B cell (primary cell): ENCODE data around the gene TSC22D2. TPM values are rescaled to one million over a fixed set of nuclear protein-coding genes. Genes with fewer than 3 reads are reported as not detected.

Experiments used
- ATAC-seq: fragments of 200-7000 bp; cut with Tn5 transposase; one replicate; pipeline ENCODE4 v1.10.0; 2021; ENCODE audit warnings: low read depth, mild to moderate bottlenecking, moderate number of reproducible peaks, moderate library complexity
- CTCF ChIA-PET: fragments of 350-600 bp; sonication (Branson Sonifier 250); formaldehyde crosslinking; loops from one replicate; lab custom pipeline; 2021; ENCODE audit warnings: antibody characterized with exemption, inconsistent platforms; lab: Charles Lee
- POLR2A ChIA-PET: fragments of 350-600 bp; sonication (Branson Sonifier 250); formaldehyde crosslinking; loops from one replicate; lab custom pipeline; 2021; ENCODE audit warnings: antibody characterized with exemption; lab: Charles Lee
- DNase-seq: peaks from one replicate; pipeline ENCODE4 v3.0.0; 2013
- H2AFZ ChIP-seq: 2 replicates; pipeline ENCODE4 v1.6.1; 2012; ENCODE audit warnings: mild to moderate bottlenecking, low read depth, low read length; ENCODE audit not compliant: insufficient read depth, poor library complexity, severe bottlenecking
- H3K27ac ChIP-seq, 2 donors: 1 replicate in 1 of 2; 2 replicates in 1 of 2; pipeline ENCODE4 v1.5.1; 2012 to 2013; ENCODE audit warnings: low read length in 2 of 2, mild to moderate bottlenecking in 2 of 2, moderate library complexity in 1 of 2
- H3K27me3 ChIP-seq, 4 experiments: fragments of 200-600 bp in 1 of 4; sonication (generic) in 1 of 4; replicated peaks in 1 of 4; 1 replicate in 2 of 4; 2 replicates in 2 of 4; pipeline versions ENCODE4 v1.6.1 to v1.7.0; 2013 to 2016; ENCODE audit warnings: low read length in 3 of 4, mild to moderate bottlenecking in 2 of 4, mixed read lengths in 1 of 4, moderate library complexity in 1 of 4; ENCODE audit not compliant: insufficient read depth in 4 of 4, control insufficient read depth in 3 of 4; ENCODE audit errors: control extremely low read depth in 1 of 4
- H3K36me3 ChIP-seq, 2 experiments: replicated peaks in 1 of 2; 1 replicate in 1 of 2; 2 replicates in 1 of 2; pipeline versions ENCODE4 v1.6.1 to v1.7.1; 2013; ENCODE audit warnings: low read length in 1 of 2; ENCODE audit not compliant: insufficient read depth in 2 of 2, control insufficient read depth in 1 of 2; ENCODE audit errors: control extremely low read depth in 1 of 2, extremely low read depth in 1 of 2
- H3K4me1 ChIP-seq, 2 donors: fragments of 200-600 bp in 1 of 2; sonication (generic) in 1 of 2; 1 replicate in 1 of 2; 2 replicates in 1 of 2; pipeline versions ENCODE4 v1.5.1 to v1.6.1; 2013 to 2017; ENCODE audit warnings: low read length in 2 of 2; ENCODE audit not compliant: control insufficient read depth in 2 of 2, insufficient read depth in 2 of 2
- H3K4me2 ChIP-seq: replicated peaks from 2 replicates; pipeline ENCODE3; 2012; ENCODE audit warnings: mild to moderate bottlenecking, low read depth, low read length; ENCODE audit not compliant: poor library complexity, severe bottlenecking
- H3K4me3 ChIP-seq, 5 experiments: fragments of 200-600 bp in 1 of 5; sonication (generic) in 1 of 5; 1 replicate in 3 of 5; 2 replicates in 2 of 5; pipeline versions ENCODE4 v1.5.1 to v1.7.0; 2011 to 2016; ENCODE audit warnings: low read length in 4 of 5, mild to moderate bottlenecking in 4 of 5, low read depth in 2 of 5, control low read depth in 1 of 5, moderate library complexity in 1 of 5; ENCODE audit not compliant: insufficient read depth in 1 of 5; ENCODE audit errors: control extremely low read depth in 1 of 5, extremely low read depth in 1 of 5
- H3K79me2 ChIP-seq: fragments of 200-600 bp; sonication (generic); one replicate; pipeline ENCODE4 v1.6.0; 2016; ENCODE audit warnings: low read length; ENCODE audit not compliant: control insufficient read depth, insufficient read depth
- H3K9ac ChIP-seq: fragments of 200-600 bp; sonication (generic); 2 replicates; pipeline ENCODE4 v1.6.1; 2017; ENCODE audit warnings: mild to moderate bottlenecking, low read length, moderate library complexity
- H3K9me3 ChIP-seq, 3 donors: one replicate each; pipeline versions ENCODE4 v1.6.1 to v1.7.1; 2013; ENCODE audit warnings: low read length in 2 of 3; ENCODE audit not compliant: control insufficient read depth in 2 of 3, insufficient read depth in 1 of 3; ENCODE audit errors: control extremely low read depth in 1 of 3
- H4K20me1 ChIP-seq: 2 replicates; pipeline ENCODE4 v1.6.0; 2012; ENCODE audit warnings: mild to moderate bottlenecking, low read length; ENCODE audit not compliant: insufficient read depth, control insufficient read depth, poor library complexity, severe bottlenecking
- H3K27ac Mint-ChIP-seq: one replicate; pipeline ENCODE4 v1.8.0; 2021; ENCODE audit warnings: mixed read lengths
- H3K27me3 Mint-ChIP-seq: one replicate; pipeline ENCODE4 v1.8.0; 2021; ENCODE audit warnings: mixed read lengths
- H3K4me1 Mint-ChIP-seq: one replicate; pipeline ENCODE4 v1.8.0; 2021; ENCODE audit warnings: mixed read lengths
- H3K4me3 Mint-ChIP-seq: one replicate; pipeline ENCODE4 v1.8.0; 2021; ENCODE audit warnings: mixed read lengths
- H3K9me3 Mint-ChIP-seq: one replicate; pipeline ENCODE4 v1.8.0; 2022; ENCODE audit warnings: mixed read lengths; ENCODE audit not compliant: insufficient read depth
- CTCF ChIP-seq: fragments of 200-600 bp; IDR thresholded peaks from one replicate; pipeline ENCODE4 v1.8.0; 2022; ENCODE audit warnings: antibody characterized with exemption, mild to moderate bottlenecking
- EZH2 ChIP-seq: IDR thresholded peaks from 2 replicates; pipeline ENCODE4 v1.6.1; 2012; ENCODE audit warnings: borderline replicate concordance, low read depth, mild to moderate bottlenecking, moderate library complexity, low read length; ENCODE audit not compliant: insufficient read depth, poor library complexity, severe bottlenecking
- WGBS: methylation state at CpG from one replicate; pipeline ENCODE4 v1.1.5; 2013; ENCODE audit warnings: missing lambda C conversion rate; ENCODE audit not compliant: insufficient coverage; 5-methylcytosine and 5-hydroxymethylcytosine counted together
- intact Hi-C: fragments of 100-400 bp; cut with micrococcal nuclease; formaldehyde crosslinking; loops from one replicate; pipeline ENCODE4 v1.10.0; 2022
- polyA plus RNA-seq: library from polyadenylated mRNA; depleted of rRNA; stranded (reverse); fragments of >200 nt; gene quantifications from 2 replicates; pipeline ENCODE4 v1.2.3, GENCODE V29; 2012
- total RNA-seq, 2 donors: library from RNA; stranded (reverse); fragments of 120-200 nt in 1 of 2; gene quantifications; 1 replicate in 1 of 2; 2 replicates in 1 of 2; pipeline versions ENCODE4 v1.2.3 to v1.2.4, GENCODE V29; 2013 to 2022

Gene TSC22D2
- total and polyA plus RNA-seq, 2 donors (not counting 1 experiment from before 2014, with no cell fraction given) = 17.2 to 45.9 TPM

GRCh38 chr3:150421256-150421655 is 13.2 kb downstream of the TSC22D2 start:
- Histone ChIP-seq H3K4me2 (no peak overlapping the region), H3K27ac (no peak overlapping the region), H3K4me3 (no peak overlapping the region), H4K20me1 (peaks cover 63% of the 10 kb centered on the region), H3K9ac (no peak overlapping the region), H2AFZ (no peak overlapping the region), H3K4me1 (peaks cover 0 to 6% of the 10 kb centered on the region in 2 donors), H3K36me3 (peaks cover 0 to 14% of the 10 kb centered on the region in 2 experiments), H3K27me3 (no peaks in the 10 kb centered on the region), H3K9me3 (no peaks in the 10 kb centered on the region), H3K79me2 (peaks cover 89% of the 10 kb centered on the region)
- 100% methylated on average over 2 of the region's 3 CpGs for WGBS
- Mint-ChIP-seq H3K27me3 (no peaks in the 10 kb centered on the region), H3K4me3 (no peak overlapping the region), H3K27ac (no peak overlapping the region), H3K9me3 (no peaks in the 10 kb centered on the region), H3K4me1 (peaks cover 51% of the 10 kb centered on the region)
- ATAC-seq (no peak), DNase-seq (no peak)
- no peak for TF ChIP-seq EZH2
- no peak for TF ChIP-seq CTCF
- intact Hi-C loops = no loop called here
- CTCF ChIA-PET = interaction anchor here (0.8 kb wide), 1 partner anchor 13 kb away, joined by 3 read pairs; no protein-coding TSS in a partner anchor
- POLR2A ChIA-PET = no interaction called here

- ATAC-seq (no peak), DNase-seq (no peak)
- Histone ChIP-seq H3K4me2 (no peak overlapping the region), H3K4me1 (peaks cover 0 to 4% of the 10 kb centered on the region in 2 donors), H3K27me3 (no peaks in the 10 kb centered on the region), H3K36me3 (peaks cover 0 to 9% of the 10 kb centered on the region in 2 experiments), H3K79me2 (peaks cover 88% of the 10 kb centered on the region), H3K9me3 (no peaks in the 10 kb centered on the region), H3K9ac (no peak overlapping the region), H2AFZ (no peak overlapping the region), H3K27ac (no peak overlapping the region), H4K20me1 (peaks cover 63% of the 10 kb centered on the region), H3K4me3 (no peak overlapping the region)
- POLR2A ChIA-PET = no interaction called here
- CTCF ChIA-PET = interaction anchor here (0.8 to 0.9 kb wide), 2 partner anchors 10 to 12 kb away, joined by 3 read pairs; no protein-coding TSS in a partner anchor
- 100% methylated on average over 1 of the region's 3 CpGs for WGBS
- Mint-ChIP-seq H3K27ac (peak overlapping the region; percentile 0), H3K9me3 (no peaks in the 10 kb centered on the region), H3K27me3 (no peaks in the 10 kb centered on the region), H3K4me3 (no peak overlapping the region), H3K4me1 (peaks cover 52% of the 10 kb centered on the region)
- intact Hi-C loops = no loop called here
- TF ChIP-seq EZH2 = no peak
- TF ChIP-seq CTCF = no peak
Observed at GRCh38 chr3:150421799-150422548, 13.9 kb downstream of the TSC22D2 start.
